Thoracic aorta (tissue), 2 donors: ENCODE measurements around the gene MAD1L1. TPM values are rescaled to one million over a fixed set of nuclear protein-coding genes. Genes with fewer than 3 reads are reported as not detected.
"Not testable (repeated sequence)": the region's sequence is repeated elsewhere in the genome, so short reads cannot be mapped to it uniquely, and the experiment has no call there.

ENCODE experiments used
- ATAC-seq: fragments of 150-250 bp; one replicate; pipeline ENCODE4 v1.8.0; 2017; ENCODE audit warnings: low read depth; ENCODE audit not compliant: insufficient number of reproducible peaks, low FRiP score
- DNase-seq: peaks from one replicate; pipeline ENCODE4 v3.0.0-alpha.2; 2020; ENCODE audit warnings: low spot score
- H3K27ac ChIP-seq, 2 donors: fragments of 200-600 bp; sonication (generic); 1 replicate in 1 of 2; 2 replicates in 1 of 2; pipeline ENCODE4 v1.5.1; 2016; ENCODE audit warnings: mild to moderate bottlenecking in 2 of 2, moderate library complexity in 2 of 2
- H3K27me3 ChIP-seq: fragments of 200-600 bp; sonication (generic); replicated peaks from 2 replicates; pipeline ENCODE4 v1.6.0; 2016; ENCODE audit warnings: mild to moderate bottlenecking; ENCODE audit not compliant: insufficient read depth
- H3K36me3 ChIP-seq: fragments of 200-600 bp; sonication (generic); one replicate; pipeline ENCODE4 v1.5.1; 2016
- H3K4me1 ChIP-seq, 2 donors: fragments of 200-600 bp; sonication (generic); 1 replicate in 1 of 2; 2 replicates in 1 of 2; pipeline versions ENCODE4 v1.5.1 to v1.6.0; 2016; ENCODE audit warnings: low read depth in 2 of 2, mild to moderate bottlenecking in 1 of 2; ENCODE audit not compliant: control insufficient read depth in 1 of 2
- H3K4me3 ChIP-seq: fragments of 200-600 bp; sonication (generic); 2 replicates; pipeline ENCODE4 v1.5.1; 2016; ENCODE audit warnings: mild to moderate bottlenecking
- H3K9me3 ChIP-seq: fragments of 200-600 bp; sonication (generic); 2 replicates; pipeline ENCODE4 v1.5.1; 2016
- CTCF ChIP-seq: fragments of 200-600 bp; sonication (generic); IDR thresholded peaks from one replicate; pipeline ENCODE4 v1.5.1; 2019; ENCODE audit warnings: antibody characterized with exemption
- total RNA-seq, 2 donors: library from RNA; depleted of rRNA; stranded (reverse); fragments of >200 nt; gene quantifications; one replicate each; pipeline versions ENCODE4 v1.1.0 to v1.2.3, GENCODE V29; 2016

The MAD1L1 gene
- total RNA-seq, 2 donors from 2014 or later: 27.4 to 41.3 TPM

DNA sequence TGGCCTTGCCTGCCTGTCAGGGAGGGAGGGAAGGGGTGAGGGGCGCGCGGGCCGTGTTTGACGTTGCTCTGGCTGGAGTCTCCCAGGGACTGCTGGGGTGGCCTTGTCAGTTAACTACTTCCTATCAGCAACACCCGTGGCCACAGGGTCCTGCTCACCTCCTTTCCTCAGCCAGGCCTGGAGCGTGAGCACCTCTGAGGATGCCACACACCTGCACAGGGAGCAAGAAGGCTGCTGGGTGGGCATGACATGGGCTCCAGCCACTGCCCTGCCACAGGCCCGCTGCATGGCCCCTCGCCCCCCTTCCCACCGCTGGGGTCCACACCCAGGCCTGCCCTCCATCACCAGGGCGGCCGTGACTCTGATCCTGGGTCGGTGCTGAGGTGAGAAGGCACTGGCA is 350.3 kb downstream of the MAD1L1 start:
- H3K4me3 ChIP-seq: no peak overlapping the region
- no peak for ATAC-seq
- H3K27me3 ChIP-seq: no peaks in the 10 kb centered on the region
- no peak overlapping the region for H3K27ac ChIP-seq
- DNase-seq: no peak
- H3K36me3 ChIP-seq: no peaks in the 10 kb centered on the region
- no peaks in the 10 kb centered on the region for H3K4me1 ChIP-seq
- H3K9me3 ChIP-seq: peaks cover 4% of the 10 kb centered on the region
- no peak for TF ChIP-seq CTCF

DNA sequence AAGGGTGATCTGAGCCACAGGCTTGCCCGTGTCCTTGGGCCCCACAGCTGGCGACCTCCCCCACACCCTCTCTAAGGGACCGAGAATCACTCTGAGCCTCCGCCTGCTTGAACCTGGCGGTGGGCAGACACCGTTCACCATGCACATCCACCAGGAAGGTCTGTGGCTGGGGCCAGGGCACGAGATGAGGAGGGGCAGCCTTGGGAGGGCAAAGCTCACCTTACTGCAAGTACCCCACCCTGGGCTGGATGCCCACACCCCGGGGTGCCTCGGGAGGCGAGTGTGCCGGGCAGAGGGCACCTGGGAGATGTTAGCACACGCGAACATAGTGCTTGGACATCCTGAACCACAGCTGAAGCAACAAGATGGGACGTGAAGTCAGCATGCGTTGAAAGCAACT is 350.8 kb downstream of the MAD1L1 start:
- no peak overlapping the region for H3K27ac ChIP-seq
- no peak for DNase-seq
- H3K4me3 ChIP-seq: no peak overlapping the region
- ATAC-seq: no peak
- H3K9me3 ChIP-seq: peaks cover 4% of the 10 kb centered on the region
- H3K27me3 ChIP-seq: no peaks in the 10 kb centered on the region
- TF ChIP-seq CTCF: no peak
- no peaks in the 10 kb centered on the region for H3K4me1 ChIP-seq
- H3K36me3 ChIP-seq: no peaks in the 10 kb centered on the region

DNA sequence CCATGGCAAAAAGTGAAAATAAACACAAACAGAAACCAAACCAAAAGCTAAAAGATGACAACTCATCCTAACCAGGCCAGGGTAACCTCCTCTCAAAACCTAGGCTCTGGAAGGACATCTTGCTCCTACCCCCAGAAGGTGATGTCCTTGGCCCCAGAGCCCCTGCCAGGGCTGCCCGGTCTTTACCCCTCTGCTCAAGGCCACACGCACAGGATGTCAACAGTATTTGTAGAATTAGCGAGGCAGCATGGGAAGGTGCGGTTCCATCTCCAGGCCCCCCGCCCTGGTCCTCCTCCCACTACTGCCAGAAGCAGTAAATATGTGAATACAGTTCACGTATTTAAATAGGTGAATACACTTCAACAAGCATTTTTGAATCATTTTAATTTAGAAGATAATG is 356.1 kb downstream of the MAD1L1 start:
- not testable (repeated sequence) for H3K9me3 ChIP-seq, H3K4me1 ChIP-seq, H3K27me3 ChIP-seq, DNase-seq, H3K4me3 ChIP-seq, ATAC-seq, H3K27ac ChIP-seq, H3K36me3 ChIP-seq

DNA sequence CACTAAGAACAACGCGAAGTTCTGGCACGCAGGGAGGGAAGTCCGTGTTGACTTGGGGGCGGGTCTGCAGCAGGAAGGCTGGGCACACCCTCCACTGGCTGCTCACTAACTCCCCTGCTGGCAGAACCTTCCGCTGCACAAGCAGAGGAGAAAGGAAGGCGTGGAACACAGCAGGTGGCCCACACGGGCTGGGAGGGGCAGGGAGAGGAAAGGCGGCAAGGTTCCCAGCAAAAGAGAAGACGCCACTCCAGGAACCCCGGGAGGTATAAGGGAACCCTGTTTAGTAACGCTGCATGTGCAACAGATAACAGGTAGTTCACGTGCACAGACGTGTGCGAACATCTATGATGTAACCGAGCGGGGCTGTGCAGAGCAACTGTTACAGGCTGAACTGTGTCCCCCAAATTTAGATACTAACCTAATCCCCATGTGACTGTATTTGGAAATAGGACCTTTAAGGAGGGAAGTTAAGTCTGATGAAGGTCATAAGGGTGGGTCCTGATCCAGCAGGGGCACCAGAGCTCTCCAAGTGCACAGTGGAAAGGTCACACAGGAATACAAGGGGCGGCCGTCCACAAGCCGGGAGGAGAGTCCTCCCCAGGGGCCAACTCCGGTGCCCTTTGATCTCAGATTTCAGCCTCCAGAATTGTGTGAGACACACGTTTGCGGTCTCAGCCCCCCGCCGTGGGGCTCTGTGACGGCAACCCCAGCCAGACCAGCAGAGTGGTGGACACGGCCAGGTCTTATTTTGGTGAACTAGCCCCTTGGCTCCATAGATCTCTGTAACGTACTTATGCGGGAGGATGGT is 357.1 kb downstream of the MAD1L1 start:
- H3K27ac ChIP-seq, H3K27me3 ChIP-seq, H3K9me3 ChIP-seq, H3K36me3 ChIP-seq, ATAC-seq, DNase-seq, H3K4me3 ChIP-seq, H3K4me1 ChIP-seq: not testable (repeated sequence)

DNA sequence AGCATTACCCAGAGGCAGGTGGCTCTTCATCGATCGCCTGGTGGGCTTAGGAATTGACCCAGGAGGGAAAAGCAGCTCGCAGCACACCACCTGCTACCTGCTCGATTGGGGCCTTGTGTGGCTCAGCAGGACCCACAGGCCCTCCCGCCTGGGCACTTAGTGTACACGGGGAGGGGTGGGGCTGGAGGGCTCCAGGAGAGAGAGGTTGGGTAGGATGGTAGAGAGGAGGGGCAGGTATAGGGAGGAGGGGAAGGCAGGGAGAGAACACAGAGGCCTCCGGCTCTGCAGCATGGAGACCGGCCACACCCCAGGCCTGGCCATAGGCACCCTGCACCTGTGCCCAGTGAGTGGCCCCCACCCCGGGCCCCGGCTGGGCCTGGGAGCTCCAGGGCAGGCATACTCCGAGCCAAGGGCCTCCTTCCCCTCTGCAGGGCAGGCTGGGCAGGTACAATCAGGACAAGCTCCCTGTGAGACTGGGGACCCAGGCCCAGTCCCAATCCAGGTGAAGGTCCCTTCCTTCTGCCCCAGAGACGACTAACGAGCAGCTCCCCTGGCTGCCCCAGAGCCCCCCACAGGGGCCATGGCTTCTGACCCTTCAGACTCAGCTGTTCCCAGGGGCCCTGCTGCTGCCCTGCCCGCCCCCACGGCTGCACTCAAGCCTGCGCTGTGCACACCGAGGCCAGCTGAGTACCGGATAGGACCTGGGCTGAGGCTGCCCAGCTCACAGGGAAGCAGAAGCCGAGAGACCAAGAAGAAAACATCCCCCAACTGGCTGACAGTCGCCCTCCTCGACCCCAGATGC is 358.0 kb downstream of the MAD1L1 start:
- not testable (repeated sequence) for H3K4me3 ChIP-seq, H3K27me3 ChIP-seq, H3K27ac ChIP-seq, H3K9me3 ChIP-seq, ATAC-seq, DNase-seq, H3K4me1 ChIP-seq, H3K36me3 ChIP-seq

DNA sequence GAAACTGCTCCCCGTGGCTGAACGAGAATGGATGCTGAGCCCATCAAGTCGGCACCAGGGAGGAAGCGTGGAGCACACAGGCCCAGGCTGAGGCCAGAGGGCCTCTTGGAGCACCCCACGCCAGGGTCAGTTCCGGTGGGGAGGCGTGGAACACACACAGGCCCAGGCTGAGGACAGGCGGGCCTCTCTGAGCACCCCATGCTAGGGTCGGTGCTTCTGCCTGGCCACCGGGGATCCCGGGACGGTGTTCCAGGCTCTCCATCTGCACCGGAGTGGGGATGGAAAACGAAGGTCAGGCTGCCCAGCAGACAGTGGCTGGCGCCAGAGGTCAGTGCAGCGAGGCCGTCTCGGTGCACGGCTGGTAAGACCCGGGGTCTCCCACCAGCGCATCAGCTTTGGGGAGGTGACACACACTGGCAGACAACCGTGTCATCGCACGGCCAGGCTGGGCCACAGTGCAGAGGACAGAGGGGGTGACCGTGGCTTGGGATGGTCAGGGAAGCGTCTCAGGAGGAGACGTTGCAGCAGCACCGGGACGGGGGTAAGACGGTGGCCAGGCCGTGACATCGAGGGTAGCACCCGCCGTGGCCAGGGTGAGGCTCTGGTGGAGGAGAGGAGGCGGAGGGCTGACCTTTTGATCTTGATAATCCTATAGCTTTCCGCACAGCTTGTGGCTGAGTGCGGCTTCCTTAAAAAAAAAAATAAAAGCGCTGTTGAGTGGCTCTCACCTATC is 358.7 kb downstream of the MAD1L1 start:
- no peak for ATAC-seq
- Histone ChIP-seq H3K27me3 (no peaks in the 10 kb centered on the region), H3K4me1 (no peaks in the 10 kb centered on the region), H3K4me3 (no peak overlapping the region), H3K9me3 (peaks cover 4% of the 10 kb centered on the region), H3K36me3 (no peaks in the 10 kb centered on the region), H3K27ac (no peak overlapping the region)
- no peak for TF ChIP-seq CTCF
- no peak for DNase-seq
